Hepatocyte (in vitro differentiated cells): Measurements from ENCODE around the gene YBX2.

Experiments
- EZH2 ChIP-seq: fragments of 200-600 bp; sonication (generic); IDR thresholded peaks from 2 replicates; pipeline ENCODE4 v1.6.1; 2016; ENCODE audit warnings: antibody characterized with exemption, mild to moderate bottlenecking, borderline replicate concordance
- TF ChIP-seq, protein P1 (sequence below): fragments of 200-600 bp; sonication (generic); IDR thresholded peaks from 2 replicates; pipeline ENCODE4 v1.5.1; 2016; ENCODE audit warnings: antibody characterized with exemption, mild to moderate bottlenecking; ENCODE audit not compliant: poor library complexity

DNA sequence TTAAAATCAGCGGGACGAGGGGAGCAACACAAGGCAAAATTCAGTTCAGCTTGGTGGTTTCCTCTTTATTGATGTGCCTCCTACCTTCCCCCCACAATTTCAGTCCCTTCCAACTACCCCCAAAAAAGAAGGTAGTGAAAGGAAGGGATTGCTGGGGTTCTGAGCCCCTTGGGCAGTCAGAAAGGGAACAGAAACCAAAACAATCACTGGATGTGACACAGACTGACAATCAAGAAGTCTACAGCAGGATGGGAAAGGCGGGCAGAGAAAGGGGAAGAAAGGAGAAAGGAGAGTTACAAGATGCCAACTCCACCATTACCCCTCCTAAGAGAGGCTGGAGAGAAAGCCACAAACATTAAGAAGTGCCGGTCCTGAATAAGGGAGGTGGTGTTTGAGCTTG is 54.1 kb downstream of the YBX2 start:
- TF ChIP-seq, protein P1, sequence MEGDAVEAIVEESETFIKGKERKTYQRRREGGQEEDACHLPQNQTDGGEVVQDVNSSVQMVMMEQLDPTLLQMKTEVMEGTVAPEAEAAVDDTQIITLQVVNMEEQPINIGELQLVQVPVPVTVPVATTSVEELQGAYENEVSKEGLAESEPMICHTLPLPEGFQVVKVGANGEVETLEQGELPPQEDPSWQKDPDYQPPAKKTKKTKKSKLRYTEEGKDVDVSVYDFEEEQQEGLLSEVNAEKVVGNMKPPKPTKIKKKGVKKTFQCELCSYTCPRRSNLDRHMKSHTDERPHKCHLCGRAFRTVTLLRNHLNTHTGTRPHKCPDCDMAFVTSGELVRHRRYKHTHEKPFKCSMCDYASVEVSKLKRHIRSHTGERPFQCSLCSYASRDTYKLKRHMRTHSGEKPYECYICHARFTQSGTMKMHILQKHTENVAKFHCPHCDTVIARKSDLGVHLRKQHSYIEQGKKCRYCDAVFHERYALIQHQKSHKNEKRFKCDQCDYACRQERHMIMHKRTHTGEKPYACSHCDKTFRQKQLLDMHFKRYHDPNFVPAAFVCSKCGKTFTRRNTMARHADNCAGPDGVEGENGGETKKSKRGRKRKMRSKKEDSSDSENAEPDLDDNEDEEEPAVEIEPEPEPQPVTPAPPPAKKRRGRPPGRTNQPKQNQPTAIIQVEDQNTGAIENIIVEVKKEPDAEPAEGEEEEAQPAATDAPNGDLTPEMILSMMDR: no peak
- TF ChIP-seq EZH2: no peak
